Activated naive CD4-positive, alpha-beta T cell treated with anti-CD3 and anti-CD28 coated beads, Interleukin-2, amount 50 U/mL, for 24 hours (primary cell): ENCODE data around the gene OR10H4.
"Not testable (repeated sequence)": the region's sequence is repeated elsewhere in the genome, so short reads cannot be mapped to it uniquely, and the experiment has no call there.

ENCODE experiments used
- H3K27ac Mint-ChIP-seq: one replicate; pipeline ENCODE4 v1.8.0; 2021; ENCODE audit warnings: mild to moderate bottlenecking, mixed read lengths
- H3K27me3 Mint-ChIP-seq: one replicate; pipeline ENCODE4 v1.8.0; 2021; ENCODE audit warnings: mixed read lengths
- H3K36me3 Mint-ChIP-seq: one replicate; pipeline ENCODE4 v1.8.0; 2021; ENCODE audit warnings: mixed read lengths
- H3K4me1 Mint-ChIP-seq: one replicate; pipeline ENCODE4 v1.8.0; 2021; ENCODE audit warnings: mixed read lengths
- H3K4me3 Mint-ChIP-seq: one replicate; pipeline ENCODE4 v1.8.0; 2021; ENCODE audit warnings: mild to moderate bottlenecking, mixed read lengths
- H3K9me3 Mint-ChIP-seq: one replicate; pipeline ENCODE4 v1.8.0; 2021; ENCODE audit warnings: mixed read lengths

OR10H4 gene

DNA sequence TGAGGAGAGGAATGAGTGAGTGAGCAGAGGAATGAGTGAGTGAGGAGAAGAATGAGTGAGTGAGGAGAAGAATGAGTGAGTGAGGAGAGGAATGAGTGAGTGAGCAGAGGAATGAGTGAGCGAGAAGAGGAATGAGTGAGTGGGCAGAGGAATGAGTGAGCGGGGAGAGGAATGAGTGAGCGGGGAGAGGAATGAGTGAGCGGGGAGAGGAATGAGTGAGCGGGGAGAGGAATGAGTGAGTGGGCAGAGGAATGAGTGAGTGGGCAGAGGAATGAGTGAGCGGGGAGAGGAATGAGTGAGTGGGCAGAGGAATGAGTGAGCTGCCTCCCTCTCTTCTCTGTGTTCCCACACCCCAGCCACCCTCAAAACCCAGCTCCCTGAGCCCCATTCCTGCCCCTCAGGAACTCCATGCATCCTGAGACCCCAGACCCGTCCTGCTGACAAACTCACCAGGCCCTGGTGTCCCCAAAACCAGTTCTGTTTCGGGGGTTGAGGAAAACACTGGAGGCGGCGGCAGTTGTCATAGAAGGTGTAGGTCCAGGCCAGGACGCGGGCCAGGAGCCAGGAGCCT lies 15.0 kb upstream of the OR10H4 start:
- H3K27me3 Mint-ChIP-seq, H3K4me1 Mint-ChIP-seq, H3K4me3 Mint-ChIP-seq: not testable (repeated sequence)

DNA sequence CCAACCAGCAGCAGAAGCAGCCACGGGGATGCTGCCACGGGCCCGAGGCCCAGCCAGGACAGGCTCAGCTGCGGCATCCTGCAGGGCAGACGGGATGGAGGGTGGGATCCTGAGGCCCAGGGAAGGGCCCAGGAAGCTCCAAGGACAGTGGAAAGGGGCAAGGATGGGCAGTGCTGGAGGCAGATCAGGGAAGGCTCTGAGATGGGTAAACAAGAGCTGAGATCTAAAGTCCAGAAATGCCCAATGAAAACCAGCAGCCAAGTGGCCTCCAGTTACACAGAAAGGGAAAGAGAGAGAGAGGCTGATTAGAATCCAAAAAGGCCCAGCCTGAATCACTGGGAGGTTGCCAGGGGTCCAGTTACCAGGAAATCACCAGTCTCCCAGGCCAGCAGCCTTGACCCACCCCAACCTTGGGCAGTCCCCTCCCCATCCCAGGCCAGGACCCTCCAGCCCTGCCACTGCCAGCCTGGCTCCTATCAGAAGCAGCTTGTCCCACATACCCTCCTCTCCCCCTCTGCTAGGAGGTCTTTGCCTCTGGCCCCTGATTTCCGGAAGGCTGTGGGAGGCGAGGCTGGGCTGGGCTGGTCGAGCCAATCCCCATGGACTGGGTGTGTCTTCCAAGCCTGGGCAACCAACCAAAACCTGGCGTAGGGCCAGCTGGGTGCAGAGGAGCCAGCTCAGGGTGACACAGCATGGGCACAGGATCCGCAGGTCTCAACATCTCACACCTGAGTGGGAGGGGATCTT lies 14.3 kb upstream of the OR10H4 start, which contains the start of gene CYP4F11:
Gene CYP4F11 (minus strand): TSS at position 198 of the 747 bp plus-strand sequence. CDS start 121 bp downstream, at position 77.
- no peaks in the 10 kb centered on the region for H3K36me3 Mint-ChIP-seq
- no peaks in the 10 kb centered on the region for H3K9me3 Mint-ChIP-seq
- peaks cover 3% of the 10 kb centered on the region for H3K27me3 Mint-ChIP-seq
- H3K4me1 Mint-ChIP-seq: no peaks in the 10 kb centered on the region
- no peak within 1 kb of the TSS for H3K27ac Mint-ChIP-seq
- no peak within 1 kb of the TSS for H3K4me3 Mint-ChIP-seq

More for the DNA sequence above, 15.0 kb upstream of the OR10H4 start:
- not testable (repeated sequence) for H3K9me3 Mint-ChIP-seq, H3K27ac Mint-ChIP-seq, H3K36me3 Mint-ChIP-seq

DNA sequence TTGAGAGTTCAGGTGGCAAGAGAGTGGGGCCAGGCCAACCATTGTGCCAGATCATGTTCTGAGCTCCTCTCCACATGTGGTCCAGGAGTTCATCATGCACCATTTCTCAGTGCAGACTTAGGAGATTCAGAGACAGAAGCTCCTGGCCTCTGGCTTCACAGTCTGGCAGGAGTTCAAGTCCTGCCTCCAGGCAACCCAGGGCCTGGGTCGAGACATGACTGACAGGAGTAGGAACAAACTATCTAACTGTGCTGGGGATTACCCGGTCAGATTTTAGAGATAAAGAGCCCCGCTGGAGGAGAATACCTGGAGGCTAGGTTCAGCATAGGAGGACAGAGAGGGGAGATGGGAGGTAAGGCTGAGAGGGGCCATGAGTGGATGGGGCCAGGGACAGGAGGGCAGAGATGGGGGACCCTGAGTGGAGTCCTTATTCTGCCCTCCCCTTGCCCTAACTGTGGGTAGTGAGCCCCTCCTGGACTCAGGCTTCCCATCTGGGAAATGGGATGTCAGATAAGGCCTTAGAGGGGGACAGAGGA lies 13.6 kb upstream of the OR10H4 start:
- H3K4me1 Mint-ChIP-seq: no peaks in the 10 kb centered on the region
- H3K27me3 Mint-ChIP-seq: peaks cover 2% of the 10 kb centered on the region
- no peaks in the 10 kb centered on the region for H3K9me3 Mint-ChIP-seq
- no peak overlapping the region for H3K4me3 Mint-ChIP-seq
- H3K36me3 Mint-ChIP-seq: no peaks in the 10 kb centered on the region
- H3K27ac Mint-ChIP-seq: no peak overlapping the region

DNA sequence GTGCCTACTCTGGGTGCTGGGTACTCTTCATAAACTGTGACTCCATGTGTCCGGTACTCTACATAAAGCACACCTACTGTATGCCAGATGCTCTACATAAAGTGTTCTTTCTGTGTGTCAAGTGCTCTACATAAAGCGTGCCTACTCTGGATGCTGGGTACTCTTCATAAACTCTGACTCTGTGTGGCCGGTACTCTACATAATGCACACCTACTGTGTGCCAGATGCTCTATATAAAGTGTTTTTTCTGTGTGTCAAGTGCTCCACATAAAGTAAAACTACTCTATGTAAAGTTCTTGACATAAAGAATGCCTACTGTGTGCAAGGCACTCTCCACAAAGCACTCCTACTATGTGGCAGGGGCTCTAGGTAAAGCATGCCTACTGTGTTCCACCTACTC lies 12.6 kb upstream of the OR10H4 start:
- Mint-ChIP-seq H3K36me3 (no peaks in the 10 kb centered on the region), H3K4me3 (no peak overlapping the region), H3K9me3 (no peaks in the 10 kb centered on the region), H3K27me3 (peaks cover 4% of the 10 kb centered on the region), H3K4me1 (no peaks in the 10 kb centered on the region), H3K27ac (no peak overlapping the region)

DNA sequence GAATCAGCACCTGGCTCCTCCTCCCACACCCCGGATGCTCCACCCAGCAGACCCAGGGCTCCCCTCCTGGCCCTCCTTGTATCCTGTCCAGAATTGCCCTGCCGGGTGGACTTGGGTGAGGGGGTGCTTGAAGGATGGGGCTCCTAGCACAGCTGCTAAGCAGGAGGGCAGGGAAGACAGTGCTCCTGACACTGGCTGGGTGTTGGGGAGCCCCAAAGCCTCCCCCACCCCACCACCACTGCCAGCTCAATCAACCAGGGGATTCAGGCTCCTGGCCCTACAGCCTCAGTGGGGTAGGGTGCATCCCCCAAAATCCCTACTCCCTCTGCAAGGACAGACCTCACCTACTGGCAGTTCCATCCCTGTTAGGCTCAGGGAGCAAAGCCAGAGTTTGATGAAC lies 11.9 kb upstream of the OR10H4 start:
- Mint-ChIP-seq H3K36me3 (no peaks in the 10 kb centered on the region), H3K27ac (no peak overlapping the region), H3K4me1 (no peaks in the 10 kb centered on the region), H3K27me3 (peaks cover 6% of the 10 kb centered on the region), H3K4me3 (no peak overlapping the region), H3K9me3 (no peaks in the 10 kb centered on the region)

DNA sequence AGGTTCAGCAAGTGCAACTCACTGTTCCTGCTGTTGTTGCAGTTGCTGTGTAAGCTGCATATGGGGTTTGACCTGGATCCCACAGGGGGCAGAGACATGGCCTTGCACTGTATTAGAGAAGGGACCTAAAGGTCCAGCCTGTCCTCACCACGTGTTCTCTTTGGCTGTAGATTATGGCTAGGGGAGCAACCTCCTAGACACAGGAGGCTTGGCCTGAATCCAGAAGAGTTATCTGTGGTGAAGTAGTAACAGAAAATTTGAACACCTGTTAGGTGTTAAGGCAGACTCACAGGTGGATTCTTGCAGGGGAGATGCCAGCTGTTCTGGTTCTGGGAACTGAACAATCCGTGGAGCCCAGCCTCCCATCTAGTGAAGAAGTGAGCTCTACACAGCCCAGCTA lies 11.0 kb upstream of the OR10H4 start:
- H3K27me3 Mint-ChIP-seq: peaks cover 10% of the 10 kb centered on the region
- H3K4me3 Mint-ChIP-seq: no peak overlapping the region
- H3K9me3 Mint-ChIP-seq: no peaks in the 10 kb centered on the region
- no peaks in the 10 kb centered on the region for H3K36me3 Mint-ChIP-seq
- no peaks in the 10 kb centered on the region for H3K4me1 Mint-ChIP-seq
- H3K27ac Mint-ChIP-seq: no peak overlapping the region

DNA sequence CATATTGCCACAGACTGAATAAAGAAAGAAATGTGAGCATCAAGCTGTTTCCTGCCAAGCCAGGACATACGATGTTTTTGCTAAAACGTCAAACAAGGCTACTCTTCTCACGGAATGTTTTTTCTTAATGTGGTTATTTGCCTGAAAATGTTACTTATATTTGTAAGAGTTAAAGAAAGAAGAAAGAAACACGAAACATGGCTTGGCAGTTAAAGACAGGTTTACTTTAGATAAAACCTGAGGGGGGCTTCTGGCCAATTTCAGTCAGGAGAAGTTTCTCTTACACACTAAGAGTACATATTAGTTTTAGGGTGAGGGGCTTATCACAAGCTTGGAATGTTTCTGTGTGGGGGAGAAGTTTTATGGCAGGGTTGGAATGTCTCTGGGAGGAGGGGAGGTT lies 4.4 kb upstream of the OR10H4 start:
- Mint-ChIP-seq H3K4me1 (no peaks in the 10 kb centered on the region), H3K27me3 (peaks cover 35% of the 10 kb centered on the region), H3K27ac (no peak overlapping the region), H3K36me3 (peaks cover 5% of the 10 kb centered on the region), H3K4me3 (no peak overlapping the region), H3K9me3 (peaks cover 6% of the 10 kb centered on the region)

DNA sequence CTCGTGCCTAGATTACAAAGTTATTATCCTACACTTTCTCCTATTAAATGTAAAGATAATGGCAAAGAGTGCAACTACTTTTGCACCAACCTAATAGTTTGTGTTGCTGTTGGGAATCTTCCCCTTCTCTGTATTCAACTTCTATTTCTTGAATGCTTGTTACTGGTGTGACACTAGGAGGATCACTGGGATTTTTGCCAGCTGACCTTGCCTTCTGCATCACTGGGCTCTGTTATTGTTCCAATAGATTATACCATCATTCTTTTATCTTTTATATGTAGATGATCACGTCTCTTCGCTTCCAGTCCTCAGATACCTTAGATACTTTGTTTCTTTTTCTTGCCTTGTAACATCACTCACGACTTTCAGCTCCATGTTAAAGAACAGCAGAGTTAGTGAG lies 3.5 kb upstream of the OR10H4 start:
- H3K9me3 Mint-ChIP-seq: peaks cover 7% of the 10 kb centered on the region

DNA sequence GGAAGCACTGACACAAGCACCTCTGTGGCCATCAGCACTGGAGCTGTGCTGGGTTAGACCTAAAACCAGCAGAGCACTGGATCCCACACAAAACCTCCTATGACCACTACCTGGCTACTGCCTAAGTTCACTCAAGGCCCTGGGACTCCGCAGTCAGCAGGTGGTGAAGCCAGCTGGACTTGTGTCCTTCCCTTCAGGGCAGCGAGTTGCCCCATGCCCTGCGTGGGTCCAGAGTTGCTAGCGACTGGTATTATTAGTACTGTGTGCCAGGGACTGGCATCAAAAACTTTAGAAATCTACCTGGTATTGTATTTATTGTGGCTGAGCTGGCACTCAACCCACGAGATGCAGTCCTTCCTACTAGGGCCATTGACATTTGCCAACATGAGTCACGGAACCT lies 6.0 kb downstream of the OR10H4 start:
- Mint-ChIP-seq H3K4me1 (no peaks in the 10 kb centered on the region), H3K36me3 (no peaks in the 10 kb centered on the region), H3K27ac (no peak overlapping the region), H3K9me3 (no peaks in the 10 kb centered on the region), H3K27me3 (peaks cover 42% of the 10 kb centered on the region), H3K4me3 (no peak overlapping the region)

More for the DNA sequence above, 3.5 kb upstream of the OR10H4 start:
- Mint-ChIP-seq H3K4me1 (no peaks in the 10 kb centered on the region), H3K27me3 (peaks cover 32% of the 10 kb centered on the region), H3K4me3 (no peak overlapping the region), H3K27ac (no peak overlapping the region), H3K36me3 (peaks cover 5% of the 10 kb centered on the region)

DNA sequence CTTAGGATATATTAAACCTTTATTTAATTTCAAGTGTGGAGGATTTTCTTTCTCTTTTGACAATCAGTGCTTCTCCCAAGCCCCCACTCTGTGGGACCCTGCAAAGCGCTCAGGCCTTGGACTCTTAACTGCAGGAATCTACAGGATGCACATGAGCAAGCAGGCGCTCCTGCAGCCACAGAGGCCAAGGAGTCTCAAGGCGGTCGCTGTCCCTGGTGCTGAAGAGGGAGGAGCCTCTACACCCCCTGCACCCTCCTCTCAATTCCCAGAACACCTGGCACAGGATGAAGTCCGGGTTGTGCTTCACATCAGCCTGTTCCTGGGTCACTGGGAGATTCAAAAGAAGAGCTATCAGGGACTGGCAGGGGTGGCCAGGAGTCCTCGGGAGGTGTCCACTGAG lies 13.5 kb downstream of the OR10H4 start:
- H3K27ac Mint-ChIP-seq: no peak overlapping the region
- no peaks in the 10 kb centered on the region for H3K4me1 Mint-ChIP-seq
- peaks cover 21% of the 10 kb centered on the region for H3K27me3 Mint-ChIP-seq
- no peak overlapping the region for H3K4me3 Mint-ChIP-seq
- no peaks in the 10 kb centered on the region for H3K36me3 Mint-ChIP-seq
- no peaks in the 10 kb centered on the region for H3K9me3 Mint-ChIP-seq

DNA sequence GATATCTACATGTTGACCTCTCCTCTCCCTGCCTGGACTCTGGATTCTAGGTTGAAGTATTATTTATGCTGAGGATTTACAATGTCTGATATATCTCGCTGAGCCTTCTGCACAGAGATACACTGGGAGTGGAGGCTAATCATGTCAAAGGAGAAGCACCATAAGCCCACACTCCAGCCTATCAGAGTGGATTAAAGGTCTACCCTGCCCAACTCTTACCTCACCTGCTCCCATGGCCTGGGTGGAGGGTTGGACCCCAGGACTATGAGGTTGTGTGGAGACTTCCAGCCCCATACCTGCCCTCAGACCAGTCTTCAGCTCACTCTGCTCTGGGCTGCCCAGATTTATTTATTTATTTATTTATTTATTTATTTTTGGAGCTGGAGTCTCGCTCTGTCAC lies 15.4 kb downstream of the OR10H4 start:
- H3K4me3 Mint-ChIP-seq: no peak overlapping the region
- no peak overlapping the region for H3K27ac Mint-ChIP-seq
- peaks cover 19% of the 10 kb centered on the region for H3K27me3 Mint-ChIP-seq
- no peaks in the 10 kb centered on the region for H3K9me3 Mint-ChIP-seq
- H3K36me3 Mint-ChIP-seq: no peaks in the 10 kb centered on the region
- no peaks in the 10 kb centered on the region for H3K4me1 Mint-ChIP-seq

DNA sequence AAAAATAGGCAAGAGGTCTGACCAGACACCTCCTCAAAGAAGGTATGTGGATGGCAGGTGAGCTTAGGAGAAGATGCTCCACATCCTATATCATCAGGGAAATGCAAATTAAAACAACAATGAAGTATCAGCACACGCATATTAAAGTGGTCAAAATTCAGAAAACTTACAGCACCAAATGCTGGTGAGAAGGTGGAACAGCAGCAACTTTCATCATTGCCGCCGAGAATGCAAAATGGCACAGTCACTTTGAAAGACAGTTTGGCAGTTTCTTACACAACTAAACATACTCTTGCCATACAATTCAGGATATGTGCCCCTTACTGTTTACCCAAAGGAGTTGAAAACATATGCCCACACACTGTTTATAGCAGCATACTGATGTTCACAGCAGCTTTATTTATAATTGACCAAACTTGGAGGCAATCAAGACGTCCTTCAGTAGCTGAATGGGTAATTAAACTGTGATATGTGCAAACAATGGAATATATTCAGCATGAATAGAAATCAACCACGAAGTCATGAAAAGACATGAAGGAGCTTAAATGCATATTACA lies 22.5 kb downstream of the OR10H4 start:
- peaks cover 13% of the 10 kb centered on the region for H3K27me3 Mint-ChIP-seq
- no peak overlapping the region for H3K27ac Mint-ChIP-seq
- H3K4me1 Mint-ChIP-seq: no peaks in the 10 kb centered on the region
- no peaks in the 10 kb centered on the region for H3K9me3 Mint-ChIP-seq
- no peak overlapping the region for H3K4me3 Mint-ChIP-seq
- H3K36me3 Mint-ChIP-seq: no peaks in the 10 kb centered on the region

DNA sequence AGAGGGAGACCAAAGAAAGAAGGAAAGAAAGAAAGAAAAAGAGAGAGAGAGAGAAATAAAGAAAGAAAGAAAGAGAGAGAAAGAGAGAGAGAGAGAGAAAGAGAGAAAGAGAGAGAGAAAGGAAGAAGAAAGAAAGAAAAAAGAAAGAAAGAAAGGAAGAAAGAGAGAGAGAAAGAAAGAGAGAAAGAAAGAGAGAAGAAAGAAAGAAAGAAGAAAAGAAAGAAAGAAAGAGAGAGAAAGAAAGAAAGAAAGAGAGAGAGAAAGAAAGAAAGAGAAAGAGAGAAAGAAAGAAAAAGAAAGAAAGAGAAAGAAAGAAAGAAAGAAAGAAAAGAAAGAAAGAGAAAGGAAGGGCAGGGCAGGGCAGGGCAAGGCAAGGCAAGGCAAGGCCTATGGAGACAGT lies 23.2 kb downstream of the OR10H4 start:
- not testable (repeated sequence) for H3K36me3 Mint-ChIP-seq, H3K9me3 Mint-ChIP-seq, H3K27ac Mint-ChIP-seq, H3K4me3 Mint-ChIP-seq, H3K4me1 Mint-ChIP-seq
- peaks cover 11% of the 10 kb centered on the region for H3K27me3 Mint-ChIP-seq

DNA sequence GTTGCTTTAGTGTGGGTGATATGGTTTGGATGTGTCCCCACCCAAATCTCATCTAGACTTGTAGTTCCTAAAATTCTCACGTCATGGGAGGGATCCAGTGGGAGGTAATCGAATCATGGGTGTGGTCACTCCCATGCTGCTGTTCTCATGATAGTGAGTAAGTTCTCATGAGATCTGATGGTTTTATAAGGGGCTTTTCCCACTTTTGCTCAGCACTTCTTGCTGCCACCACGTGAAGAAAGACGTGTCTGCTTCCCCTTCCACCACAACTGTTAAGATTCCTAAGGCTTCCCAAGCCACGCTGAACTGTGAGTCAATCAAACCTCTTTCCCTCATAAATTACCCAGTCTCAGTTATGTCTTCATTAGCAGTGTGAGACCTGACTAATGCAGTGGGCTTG lies 26.0 kb downstream of the OR10H4 start:
- H3K36me3 Mint-ChIP-seq: no peaks in the 10 kb centered on the region
- no peaks in the 10 kb centered on the region for H3K4me1 Mint-ChIP-seq
- H3K27me3 Mint-ChIP-seq: peaks cover 19% of the 10 kb centered on the region
- H3K4me3 Mint-ChIP-seq: no peak overlapping the region
- no peak overlapping the region for H3K27ac Mint-ChIP-seq
- no peaks in the 10 kb centered on the region for H3K9me3 Mint-ChIP-seq

DNA sequence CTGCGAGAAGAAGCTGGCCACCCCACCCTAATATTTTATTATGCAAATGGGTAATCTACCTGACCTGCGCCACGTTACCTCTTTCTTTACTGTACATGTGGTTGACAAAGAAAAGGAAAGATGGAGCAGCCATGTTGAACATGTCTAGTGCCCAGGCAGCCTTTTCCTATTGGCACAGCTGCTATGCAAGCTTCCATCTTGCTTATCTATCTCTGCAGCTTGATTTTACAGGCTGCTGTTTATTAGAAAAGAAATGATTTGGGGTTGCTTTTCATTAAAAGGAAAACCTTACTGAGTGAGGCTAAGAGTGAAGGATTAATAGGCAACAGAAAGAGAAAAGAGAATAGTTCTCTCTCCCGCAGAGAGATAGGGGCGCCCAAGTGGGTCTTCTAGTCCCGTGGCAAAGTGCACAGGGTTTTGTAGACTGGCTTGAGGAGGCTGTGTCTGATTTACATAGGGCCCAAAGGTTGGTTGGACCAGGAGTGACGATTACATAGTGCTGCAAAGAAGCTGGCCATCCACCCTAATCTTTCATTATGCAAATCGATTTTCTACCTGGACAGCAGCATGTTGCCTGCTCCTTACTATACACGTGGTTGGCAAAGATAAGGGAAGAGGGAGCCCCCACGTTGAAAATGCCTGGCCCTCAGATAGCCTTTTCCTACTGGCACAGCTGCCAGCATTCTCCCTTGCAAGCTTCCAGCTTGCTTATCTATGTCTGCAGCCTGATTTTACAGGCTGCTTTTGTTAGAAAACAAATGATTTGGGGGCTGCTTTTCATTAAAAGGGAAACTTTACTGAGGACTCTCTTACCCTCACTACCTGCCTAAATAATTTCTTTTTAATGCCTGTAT lies 28.3 kb downstream of the OR10H4 start:
- no peak overlapping the region for H3K4me3 Mint-ChIP-seq
- no peaks in the 10 kb centered on the region for H3K36me3 Mint-ChIP-seq
- H3K4me1 Mint-ChIP-seq: no peaks in the 10 kb centered on the region
- peaks cover 16% of the 10 kb centered on the region for H3K27me3 Mint-ChIP-seq
- no peak overlapping the region for H3K27ac Mint-ChIP-seq
- H3K9me3 Mint-ChIP-seq: no peaks in the 10 kb centered on the region
